DND-41 (cell line): ENCODE data around the gene ING1.

Experiments used
- CTCF ChIP-seq: IDR thresholded peaks from 2 replicates; pipeline ENCODE4 v1.5.1; 2012; ENCODE audit warnings: borderline replicate concordance, low read length, moderate library complexity, mild to moderate bottlenecking; ENCODE audit not compliant: poor library complexity, severe bottlenecking; ENCODE audit errors: extremely low read depth
- EZH2 ChIP-seq: IDR thresholded peaks from 3 replicates; pipeline ENCODE4 v1.6.1; 2012; ENCODE audit warnings: borderline replicate concordance, low read depth, mild to moderate bottlenecking, moderate library complexity, low read length, inconsistent platforms; ENCODE audit not compliant: severe bottlenecking

GRCh38 chr13:110684388-110685056, 29.0 kb upstream of the ING1 start:
- TF ChIP-seq CTCF, result no peak
- TF ChIP-seq EZH2, result no peak
